Measurements from ENCODE around the gene ZNF827.
A peak's percentile ranks its signal among the peaks of the same experiment; 100 is the strongest.

ZNF827 gene

GRCh38 chr4:145870155-145871020 is 68.2 kb downstream of the ZNF827 start:
- intact Hi-C loops (cut with DNase I): no loop called here
- DNase-seq: peak in 1 of 10 donors; percentile 64

GRCh38 chr4:145868637-145869409 is 69.8 kb downstream of the ZNF827 start:
- no peak for DNase-seq
- intact Hi-C loops (cut with DNase I): no loop called here

- no peak for DNase-seq
- intact Hi-C loops (cut with DNase I): no loop called here
These were observed 71.2 kb downstream of the ZNF827 start for GRCh38 chr4:145867406-145867805.

GRCh38 chr4:145866991-145867390 is 71.6 kb downstream of the ZNF827 start:
- intact Hi-C loops (cut with DNase I): no loop called here
- DNase-seq: no peak

DNA sequence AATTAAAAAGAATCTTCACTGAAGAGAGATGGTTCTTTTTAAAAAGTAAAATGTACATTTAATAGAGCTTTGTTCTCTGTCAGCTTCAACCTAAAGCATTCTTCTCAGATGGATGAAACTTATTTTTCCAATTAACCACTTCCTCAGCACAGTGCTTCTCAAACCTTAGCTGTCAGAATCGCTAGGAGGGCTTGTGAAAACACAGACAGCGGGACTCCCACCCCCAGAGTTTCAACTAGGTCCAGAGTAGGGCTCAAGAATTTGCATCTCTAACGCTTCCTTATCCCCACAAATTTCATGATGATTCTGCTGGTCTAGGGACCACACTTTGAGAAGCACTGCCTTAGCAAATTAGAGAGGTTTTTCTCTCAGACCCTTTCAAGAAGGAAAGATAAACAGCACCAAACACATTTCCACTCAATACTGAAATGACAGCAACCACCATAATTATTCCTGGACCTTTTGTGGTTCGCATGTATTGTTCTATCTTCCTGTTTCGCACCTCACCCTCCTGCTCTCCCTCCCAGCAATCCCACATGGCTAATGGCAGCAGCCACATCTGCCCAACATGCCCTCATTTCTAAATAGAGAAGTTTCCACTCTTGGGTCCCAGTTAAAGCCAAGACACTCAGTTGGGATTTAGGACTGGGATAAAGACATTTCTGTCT is 73.2 kb downstream of the ZNF827 start:
- no peak for DNase-seq
- intact Hi-C loops (cut with DNase I): no loop called here

- no peak for DNase-seq
- intact Hi-C loops (cut with DNase I): no loop called here
These were observed 75.4 kb downstream of the ZNF827 start for GRCh38 chr4:145863191-145863590.

GRCh38 chr4:145861336-145862318 is 77.0 kb downstream of the ZNF827 start:
- intact Hi-C loops (cut with DNase I): no loop called here
- DNase-seq: no peak

DNA sequence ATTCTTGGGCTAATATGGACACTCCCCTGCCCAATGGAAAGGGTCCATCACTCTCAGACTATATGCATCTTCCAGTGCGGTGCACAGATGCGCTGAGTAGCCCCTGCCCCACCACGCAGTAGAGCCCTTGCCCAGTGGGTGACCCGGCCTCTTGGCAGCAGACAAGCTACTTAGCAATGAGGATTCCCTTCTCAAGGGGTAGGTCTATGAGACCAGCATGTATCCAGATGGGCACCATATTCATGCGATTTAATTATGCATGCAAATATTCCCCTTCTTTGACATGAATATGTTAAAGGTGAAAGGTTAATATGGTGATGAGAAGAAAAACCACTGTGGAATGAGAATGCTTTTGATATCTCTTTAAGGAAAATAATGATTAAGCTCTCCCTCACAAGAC is 77.7 kb downstream of the ZNF827 start:
- intact Hi-C loops (cut with DNase I): no loop called here
- no peak for DNase-seq

DNA sequence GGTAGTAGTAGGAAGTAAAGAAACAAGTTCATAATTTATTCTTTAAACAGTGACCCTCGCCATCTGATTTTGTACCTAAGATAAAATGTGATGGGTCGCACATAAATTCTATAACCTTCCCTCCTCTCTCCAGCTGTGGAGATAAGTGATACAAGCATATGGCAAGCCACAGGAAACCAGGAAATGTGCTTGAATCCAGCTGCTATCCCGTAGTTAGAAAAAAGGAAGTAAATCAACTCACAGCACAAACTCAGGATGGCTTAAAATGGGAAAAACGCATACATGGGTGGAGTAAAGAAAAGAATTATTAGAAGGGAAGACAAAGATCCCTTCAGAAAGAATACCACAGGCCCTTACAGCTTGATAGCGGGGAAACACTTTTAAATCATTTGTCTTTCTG is 78.2 kb downstream of the ZNF827 start:
- intact Hi-C loops (cut with DNase I): no loop called here
- DNase-seq: no peak

- no peak for DNase-seq
- intact Hi-C loops (cut with DNase I): no loop called here
These were observed 78.7 kb downstream of the ZNF827 start for GRCh38 chr4:145859926-145860325.

DNA sequence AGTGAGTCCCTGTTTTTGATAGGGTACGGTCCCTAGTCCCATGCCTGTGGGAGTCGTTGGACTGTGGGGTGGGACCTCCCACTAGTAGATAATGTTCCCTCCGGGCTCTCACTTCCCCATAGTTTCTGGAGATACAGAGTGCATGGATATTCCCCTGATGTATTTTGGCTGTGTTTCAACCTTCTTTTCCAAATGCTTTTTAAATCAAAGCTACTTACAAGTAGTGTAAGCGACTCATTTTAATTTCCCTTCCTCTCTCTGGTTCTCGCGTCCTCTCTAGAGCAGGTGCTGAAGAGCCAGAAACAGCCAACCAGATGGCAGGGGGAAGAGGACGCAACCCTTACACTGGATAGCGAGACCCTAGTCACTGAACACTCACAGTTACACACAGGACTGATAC is 79.2 kb downstream of the ZNF827 start:
- intact Hi-C loops (cut with DNase I): no loop called here
- DNase-seq: no peak

GRCh38 chr4:145852256-145852839 is 86.3 kb downstream of the ZNF827 start:
- intact Hi-C loops (cut with DNase I): no loop called here

DNA sequence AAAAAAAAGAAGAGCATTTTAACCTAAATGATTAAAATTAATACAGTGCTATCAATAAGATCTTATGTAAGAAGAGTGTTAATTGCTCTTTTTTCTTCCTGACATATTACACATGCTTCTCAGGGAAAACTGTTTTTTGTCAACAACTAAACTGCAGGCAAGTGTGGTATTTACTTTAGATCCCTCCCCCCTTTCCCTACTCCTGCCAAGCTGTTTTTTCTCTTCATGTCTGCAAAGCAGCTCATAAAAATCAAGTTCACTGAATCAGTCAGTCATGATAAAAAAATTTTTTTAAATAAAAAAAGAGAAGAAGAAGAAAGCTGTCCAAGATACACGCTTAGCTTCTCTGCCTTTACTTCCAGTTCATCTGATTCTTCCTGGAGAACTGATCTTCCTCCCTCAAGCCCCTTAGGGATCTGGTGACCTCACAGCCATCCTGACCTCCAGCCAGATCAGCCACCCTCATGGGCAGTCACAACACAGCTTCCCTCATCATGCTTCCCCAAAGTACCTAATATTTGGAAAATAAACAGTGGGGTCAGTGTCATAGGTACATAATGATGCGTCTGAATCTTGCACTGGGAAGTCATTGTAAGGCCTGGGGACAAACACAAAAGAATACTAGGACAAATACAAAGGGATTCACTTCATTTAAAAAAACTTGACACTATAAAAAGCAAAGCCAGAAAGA is 87.0 kb downstream of the ZNF827 start:
- no peak for DNase-seq
- intact Hi-C loops (cut with DNase I): no loop called here

More at GRCh38 chr4:145852256-145852839, 86.3 kb downstream of the ZNF827 start:
- no peak for DNase-seq

DNA sequence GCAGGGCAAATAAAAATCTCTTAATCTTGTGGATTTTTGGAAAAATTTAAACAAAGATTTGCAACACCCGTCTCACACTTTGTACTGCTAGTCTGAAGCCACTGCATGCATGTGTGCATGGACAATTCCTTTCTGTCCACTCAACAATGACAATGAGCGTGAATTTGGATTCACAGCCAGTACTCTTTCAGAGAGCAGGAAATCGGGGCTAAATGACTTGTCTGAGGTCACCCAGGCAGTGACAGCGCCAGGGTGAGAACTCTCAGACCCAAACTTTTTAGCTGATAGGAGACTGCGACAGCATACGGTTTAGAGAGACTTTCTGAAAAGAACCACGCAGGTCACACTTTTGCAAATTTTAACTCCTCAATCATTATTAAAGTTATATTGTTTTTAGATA is 90.9 kb downstream of the ZNF827 start:
- intact Hi-C loops (cut with DNase I): no loop called here
- DNase-seq: peak in 1 of 10 donors; percentile 32

DNA sequence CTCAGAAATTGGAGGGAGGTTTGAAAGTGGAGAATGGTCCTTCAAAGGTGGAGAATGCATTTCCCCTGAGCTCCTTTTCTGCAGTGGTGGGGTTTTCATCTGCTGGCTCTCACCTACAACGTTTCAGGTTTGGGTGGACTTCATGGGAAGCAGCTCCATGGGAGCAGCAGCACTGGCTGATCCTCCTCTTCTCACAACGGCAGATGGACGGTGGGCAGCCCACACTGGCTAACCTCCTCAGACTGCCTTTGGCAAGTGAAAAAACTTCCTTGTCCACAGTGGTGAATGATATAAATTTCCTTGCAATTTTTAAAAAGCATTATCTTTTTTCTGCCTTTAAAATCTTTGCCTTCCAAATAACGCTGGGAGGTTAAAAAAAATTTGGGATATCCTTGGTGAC is 93.5 kb downstream of the ZNF827 start:
- DNase-seq: peak in 5 of 10 donors; percentile 21 to 87 (median 78)
- intact Hi-C loops (cut with DNase I): no loop called here

GRCh38 chr4:145843639-145844038 is 95.0 kb downstream of the ZNF827 start:
- no peak for DNase-seq
- intact Hi-C loops (cut with DNase I): no loop called here

GRCh38 chr4:145843148-145843547 is 95.5 kb downstream of the ZNF827 start:
- intact Hi-C loops (cut with DNase I): no loop called here
- no peak for DNase-seq

- no peak for DNase-seq
- intact Hi-C loops (cut with DNase I): no loop called here
These were observed 96.3 kb downstream of the ZNF827 start for GRCh38 chr4:145842224-145842887.
